OCI-LY7 (cell line): ENCODE results near the gene QPCTL. TPM values are rescaled to one million over a fixed set of nuclear protein-coding genes. Genes with fewer than 3 reads are reported as not detected.

Experiments used
- BruUV-seq: library from RNA; stranded (reverse); fragments of 400-500 nt; replicated peaks from 2 replicates; lab custom pipeline; 2021; lab: Mats Ljungman, UMichigan
- CTCF ChIA-PET: fragments of 300-600 bp; sonication (Branson Sonifier 250); formaldehyde crosslinking; loops from one replicate; lab custom pipeline; 2022; ENCODE audit warnings: antibody characterized with exemption; ENCODE audit not compliant: unreplicated experiment; lab: Charles Lee
- POLR2A ChIA-PET: fragments of 300-600 bp; sonication (Branson Sonifier 250); formaldehyde crosslinking; loops from one replicate; lab custom pipeline; 2022; ENCODE audit warnings: antibody characterized with exemption; lab: Charles Lee
- DNase-seq: peaks from one replicate; pipeline ENCODE4 v3.0.0-alpha.2; 2015; ENCODE audit warnings: low spot score
- H2AFZ ChIP-seq: fragments of 200-600 bp; sonication (generic), shearing (Covaris generic); 2 replicates; pipeline ENCODE4 v1.6.1; 2014; ENCODE audit warnings: mild to moderate bottlenecking, antibody characterized with exemption, low read length, moderate library complexity
- H3K27ac ChIP-seq: fragments of 200-600 bp; sonication (generic); 2 replicates; pipeline ENCODE4 v1.5.1; 2014; ENCODE audit warnings: mixed run types, low read depth, mild to moderate bottlenecking, moderate library complexity, low read length, inconsistent platforms; ENCODE audit not compliant: poor library complexity, severe bottlenecking
- H3K36me3 ChIP-seq: fragments of 200-600 bp; sonication (generic); 2 replicates; pipeline ENCODE4 v1.6.1; 2014; ENCODE audit warnings: mild to moderate bottlenecking, antibody characterized with exemption, low read length, moderate library complexity, mixed read lengths; ENCODE audit not compliant: insufficient read depth
- H3K4me1 ChIP-seq: fragments of 200-600 bp; sonication (generic); 2 replicates; pipeline ENCODE4 v1.5.1; 2014; ENCODE audit warnings: mild to moderate bottlenecking, low read length; ENCODE audit not compliant: insufficient read depth, poor library complexity, severe bottlenecking
- H3K4me2 ChIP-seq: fragments of 200-600 bp; sonication (generic); 2 replicates; pipeline ENCODE4 v1.6.1; 2014; ENCODE audit warnings: mild to moderate bottlenecking, low read length
- H3K4me3 ChIP-seq: fragments of 200-600 bp; sonication (generic); 2 replicates; pipeline ENCODE4 v1.5.1; 2014; ENCODE audit warnings: mild to moderate bottlenecking, low read depth, low read length; ENCODE audit not compliant: poor library complexity, severe bottlenecking
- H3K79me2 ChIP-seq: fragments of 200-600 bp; sonication (generic); 2 replicates; pipeline ENCODE4 v1.6.1; 2016; ENCODE audit warnings: low read depth, mild to moderate bottlenecking, low read length, moderate library complexity, mixed read lengths; ENCODE audit not compliant: insufficient read depth
- H3K9me2 ChIP-seq: fragments of 200-600 bp; sonication (generic); 2 replicates; pipeline ENCODE4 v1.6.1; 2016; ENCODE audit warnings: mild to moderate bottlenecking, low read length, mixed read lengths; ENCODE audit not compliant: insufficient read depth
- H3K9me3 ChIP-seq: fragments of 200-600 bp; sonication (generic); 2 replicates; pipeline ENCODE4 v1.6.1; 2014; ENCODE audit warnings: mild to moderate bottlenecking, mixed run types, low read length, mixed read lengths
- H4K20me1 ChIP-seq: fragments of 200-600 bp; sonication (generic); 2 replicates; pipeline ENCODE4 v1.6.1; 2014; ENCODE audit warnings: mild to moderate bottlenecking, antibody characterized with exemption, low read length, moderate library complexity, mixed read lengths; ENCODE audit not compliant: insufficient read depth
- CTCF ChIP-seq: fragments of 200-600 bp; sonication (generic); conservative IDR thresholded peaks from 2 replicates; pipeline ENCODE4 v1.5.1; 2014; ENCODE audit warnings: mild to moderate bottlenecking, antibody characterized with exemption, low read length, moderate library complexity, mixed read lengths
- EZH2phosphoT487 ChIP-seq: fragments of 200-600 bp; sonication (generic); IDR thresholded peaks from 2 replicates; pipeline ENCODE4 v1.6.1; 2018; ENCODE audit warnings: low read depth, borderline replicate concordance, mild to moderate bottlenecking, mixed run types, antibody characterized with exemption, low read length, moderate library complexity, mixed read lengths
- intact Hi-C: fragments of 100-400 bp; cut with micrococcal nuclease; formaldehyde crosslinking; loops from one replicate; pipeline ENCODE4 v1.10.0; 2022; ENCODE audit not compliant: unreplicated experiment
- total RNA-seq, 2 experiments: library from RNA; depleted of rRNA in 1 of 2; stranded (reverse); fragments of >200 nt in 1 of 2; shearing (Covaris generic) in 1 of 2; gene quantifications; 2 replicates each; pipeline ENCODE4 v1.2.3, GENCODE V29; 2014 to 2022

QPCTL gene
- total RNA-seq, 2 experiments from 2014 or later: 24.8 to 26.3 TPM

DNA sequence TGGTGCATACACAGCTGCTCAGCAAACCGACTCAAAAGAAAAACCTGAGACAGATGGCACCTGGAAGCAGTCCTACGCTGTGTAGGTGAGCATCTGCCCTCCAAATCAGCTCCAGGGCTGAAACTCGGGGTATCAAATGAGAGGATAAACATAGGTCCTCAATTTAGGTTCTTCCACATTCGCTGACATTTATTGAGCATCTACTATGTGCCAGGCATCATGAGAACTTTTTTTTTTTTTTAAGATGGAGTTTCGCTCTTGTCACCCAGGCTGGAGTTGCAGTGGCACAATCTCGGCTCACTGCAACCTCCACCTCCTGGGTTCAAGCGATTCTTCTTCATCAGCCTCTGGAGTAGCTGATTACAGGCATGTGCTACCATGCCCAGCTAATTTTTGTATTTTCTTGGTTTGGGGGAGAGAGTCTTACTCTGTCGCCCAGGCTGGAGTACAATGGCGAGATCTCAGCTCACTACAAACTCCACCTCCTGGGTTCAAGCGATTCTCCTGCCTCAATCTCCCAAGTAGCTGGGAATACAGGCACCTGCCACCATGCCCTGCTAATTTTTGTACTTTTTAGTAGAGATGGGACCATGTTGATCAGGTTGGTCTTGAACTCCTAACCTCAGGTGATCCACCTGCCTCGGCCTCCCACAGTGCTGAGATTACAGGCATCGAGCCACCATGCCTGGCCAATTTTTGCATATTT lies 13.4 kb downstream of the QPCTL start:
- POLR2A ChIA-PET: interaction anchor here (2.2 kb wide), 1 partner anchor 14 kb away, joined by 16 read pairs; the partner anchor contains the start of genes QPCTL and SNRPD2
- CTCF ChIA-PET: no interaction called here
- no peak for TF ChIP-seq EZH2phosphoT487
- no peak for TF ChIP-seq CTCF
- H4K20me1 ChIP-seq: no peaks in the 10 kb centered on the region
- H3K36me3 ChIP-seq: peaks cover 64% of the 10 kb centered on the region
- H3K4me2 ChIP-seq: peak overlapping the region; percentile 80
- intact Hi-C loops: loop anchor here (1.0 to 10.0 kb wide), 3 partner anchors 35 to 179 kb away; partner anchors contain the start of genes IRF2BP1 and SIX5
- peaks cover 15% of the 10 kb centered on the region for H3K9me3 ChIP-seq
- no peaks in the 10 kb centered on the region for H3K9me2 ChIP-seq
- H3K27ac ChIP-seq: peak overlapping the region; percentile 98
- peaks cover 55% of the 10 kb centered on the region for H3K4me1 ChIP-seq
- DNase-seq: no peak
- H3K79me2 ChIP-seq: peaks cover 17% of the 10 kb centered on the region; the same call in 1 of the 2 replicates
- BruUV-seq: no TSS peak
- H2AFZ ChIP-seq: no peak overlapping the region
- peak overlapping the region; percentile 56 for H3K4me3 ChIP-seq

GRCh38 chr19:45710356-45711130 lies 18.1 kb downstream of the QPCTL start:
- Histone ChIP-seq H3K4me2 (peak overlapping the region; percentile 57), H2AFZ (no peak overlapping the region), H3K79me2 (peaks cover 32% of the 10 kb centered on the region; the same call in 1 of the 2 replicates), H3K9me3 (peaks cover 6% of the 10 kb centered on the region; the same call in 1 of the 2 replicates), H3K4me1 (peaks cover 64% of the 10 kb centered on the region), H4K20me1 (no peaks in the 10 kb centered on the region), H3K27ac (peak overlapping the region; percentile 59), H3K9me2 (no peaks in the 10 kb centered on the region), H3K36me3 (peaks cover 32% of the 10 kb centered on the region), H3K4me3 (peak overlapping the region; percentile 31)
- intact Hi-C loops: no loop called here
- peak; percentile 25 for DNase-seq
- ChIA-PET POLR2A (interaction anchor here (0.6 to 1.6 kb wide), 8 partner anchors 11 to 125 kb away, joined by 3 to 10 read pairs (median 4); partner anchors contain the start of genes FBXO46 and QPCTL), CTCF (interaction anchor here (0.6 to 1.4 kb wide), 2 partner anchors 19 to 36 kb away, joined by 3 read pairs; partner anchors contain the start of genes QPCTL and SNRPD2)
- no TSS peak for BruUV-seq
- TF ChIP-seq EZH2phosphoT487 (no peak), CTCF (no peak)
